NCI-H748 treated with DMSO at 0.1 percent for 48 hours (cell line): Measurements from ENCODE around the gene HGS.

Experiments
- DNase-seq: peaks from one replicate; lab custom pipeline; 2025; lab: John Stamatoyannopoulos, UW

The HGS gene

GRCh38 chr17:81741049-81741593, 57.3 kb downstream of the HGS start:
- DNase-seq: no peak

- no peak for DNase-seq
Measured at GRCh38 chr17:81741594-81742452, 58.0 kb downstream of the HGS start.
